ENCODE data around the gene ARMH4. TPM values are rescaled to one million over a fixed set of nuclear protein-coding genes. Genes with fewer than 3 reads are reported as not detected.

ARMH4 gene
- total and polyA plus RNA-seq, 8 donors, result 2.0 to 19.4 (median 15.7) TPM

GRCh38 chr14:58166005-58166983, 14.3 kb upstream of the ARMH4 start:
- H3K4me1 ChIP-seq, result no peaks in the 10 kb centered on the region
- intact Hi-C loops (cut with DNase I), result loop anchor here in 1 of 2 donors (10.0 kb wide), 1 partner anchor 61 kb away; no protein-coding TSS in a partner anchor

DNA sequence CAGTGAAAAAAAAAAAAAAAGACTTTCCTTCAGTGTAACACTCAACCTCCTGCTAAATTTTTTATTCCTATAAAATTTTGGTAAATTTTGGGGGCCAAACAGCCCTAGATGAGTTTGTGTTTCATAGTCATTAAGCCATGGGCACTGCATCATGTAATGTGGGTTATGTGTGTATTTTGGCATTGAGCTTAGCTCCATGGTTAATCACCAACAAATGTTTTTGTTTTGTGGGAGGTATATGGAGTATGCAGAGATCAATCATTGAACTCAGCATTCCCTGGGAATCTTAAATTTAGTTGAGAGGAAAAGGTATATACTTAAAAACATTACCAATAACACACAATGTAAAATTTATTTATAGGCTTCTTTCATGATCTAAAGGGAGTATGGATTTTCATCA, 8.5 kb upstream of the ARMH4 start:
- Histone ChIP-seq H3K27ac (no peak overlapping the region), H3K4me3 (no peak overlapping the region), H3K4me1 (no peaks in the 10 kb centered on the region), H3K36me3 (no peaks in the 10 kb centered on the region), H3K9me3 (no peaks in the 10 kb centered on the region), H3K27me3 (no peaks in the 10 kb centered on the region)
- TF ChIP-seq, protein P1, sequence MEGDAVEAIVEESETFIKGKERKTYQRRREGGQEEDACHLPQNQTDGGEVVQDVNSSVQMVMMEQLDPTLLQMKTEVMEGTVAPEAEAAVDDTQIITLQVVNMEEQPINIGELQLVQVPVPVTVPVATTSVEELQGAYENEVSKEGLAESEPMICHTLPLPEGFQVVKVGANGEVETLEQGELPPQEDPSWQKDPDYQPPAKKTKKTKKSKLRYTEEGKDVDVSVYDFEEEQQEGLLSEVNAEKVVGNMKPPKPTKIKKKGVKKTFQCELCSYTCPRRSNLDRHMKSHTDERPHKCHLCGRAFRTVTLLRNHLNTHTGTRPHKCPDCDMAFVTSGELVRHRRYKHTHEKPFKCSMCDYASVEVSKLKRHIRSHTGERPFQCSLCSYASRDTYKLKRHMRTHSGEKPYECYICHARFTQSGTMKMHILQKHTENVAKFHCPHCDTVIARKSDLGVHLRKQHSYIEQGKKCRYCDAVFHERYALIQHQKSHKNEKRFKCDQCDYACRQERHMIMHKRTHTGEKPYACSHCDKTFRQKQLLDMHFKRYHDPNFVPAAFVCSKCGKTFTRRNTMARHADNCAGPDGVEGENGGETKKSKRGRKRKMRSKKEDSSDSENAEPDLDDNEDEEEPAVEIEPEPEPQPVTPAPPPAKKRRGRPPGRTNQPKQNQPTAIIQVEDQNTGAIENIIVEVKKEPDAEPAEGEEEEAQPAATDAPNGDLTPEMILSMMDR (IDR thresholded peaks at IDR 0.05), result no peak
- intact Hi-C loops (cut with DNase I), result loop anchor here in 1 of 2 donors (10.0 kb wide), 1 partner anchor 56 kb away; no protein-coding TSS in a partner anchor
- no peak for ATAC-seq
- DNase-seq, result no peak

More at GRCh38 chr14:58166005-58166983, 14.3 kb upstream of the ARMH4 start:
- ATAC-seq, result peak; percentile 87
- DNase-seq, result peak; percentile 62 to 92 (median 78)
- no peak overlapping the region for H3K4me3 ChIP-seq
- H3K27ac ChIP-seq, result no peak overlapping the region
- H3K27me3 ChIP-seq, result no peaks in the 10 kb centered on the region
- no peaks in the 10 kb centered on the region for H3K36me3 ChIP-seq
- TF ChIP-seq, protein P1 (IDR thresholded peaks at IDR 0.05), result peak; percentile 83 to 91
- H3K9me3 ChIP-seq, result no peaks in the 10 kb centered on the region

GRCh38 chr14:58151133-58152013, 640 bp downstream of the ARMH4 start:
- Histone ChIP-seq H3K4me3 (peak overlapping the region; percentile 68), H3K9me3 (no peaks in the 10 kb centered on the region), H3K4me1 (peaks cover 0 to 18% of the 10 kb centered on the region in 2 donors), H3K36me3 (no peaks in the 10 kb centered on the region), H3K27me3 (peaks cover 7 to 60% of the 10 kb centered on the region in 2 donors), H3K27ac (peak overlapping the region in 1 of 2 donors; percentile 65)
- intact Hi-C loops (cut with DNase I), result no loop called here
- TF ChIP-seq, protein P1 (IDR thresholded peaks at IDR 0.05), result no peak
- ATAC-seq, result peak; percentile 66
- DNase-seq, result peak in 2 of 4 donors; percentile 30 to 43

DNA sequence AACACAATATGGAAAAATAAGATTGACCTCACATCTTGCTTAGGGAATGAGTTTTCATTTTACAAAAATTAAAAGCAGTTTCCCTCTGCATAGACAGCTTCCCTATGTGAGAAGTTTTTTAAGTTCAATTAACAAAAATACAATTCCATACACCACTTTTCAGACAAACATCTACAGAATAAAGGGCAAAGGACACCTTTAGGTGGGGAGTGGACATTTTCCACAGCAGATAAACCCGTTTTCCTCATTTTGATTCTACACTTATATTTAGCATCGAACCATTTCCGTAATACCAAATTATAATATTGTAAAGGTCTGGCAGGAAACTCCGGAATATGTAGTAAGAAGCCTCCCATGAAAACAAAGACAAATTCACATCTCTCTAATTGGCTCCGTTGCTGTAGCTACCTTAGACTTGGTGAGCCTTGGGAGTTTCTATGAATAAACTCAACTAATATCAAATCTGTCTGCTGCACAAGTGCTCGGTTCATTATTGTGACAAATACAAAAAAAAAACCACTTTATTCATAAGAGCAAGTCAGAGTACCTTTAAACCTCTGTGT, 1.7 kb downstream of the ARMH4 start:
- no peak overlapping the region for H3K27ac ChIP-seq
- H3K4me1 ChIP-seq, result peaks cover 0 to 18% of the 10 kb centered on the region in 2 donors
- no peaks in the 10 kb centered on the region for H3K9me3 ChIP-seq
- TF ChIP-seq, protein P1 (IDR thresholded peaks at IDR 0.05), result no peak
- intact Hi-C loops (cut with DNase I), result no loop called here
- DNase-seq (no peak), ATAC-seq (no peak)
- H3K4me3 ChIP-seq, result no peak overlapping the region
- peaks cover 7 to 60% of the 10 kb centered on the region in 2 donors for H3K27me3 ChIP-seq
- no peaks in the 10 kb centered on the region for H3K36me3 ChIP-seq
